ENCODE measurements around the gene AMPH. TPM values are rescaled to one million over a fixed set of nuclear protein-coding genes. Genes with fewer than 3 reads are reported as not detected.
"Not testable (repeated sequence)": the region's sequence is repeated elsewhere in the genome, so short reads cannot be mapped to it uniquely, and the experiment has no call there.

The AMPH gene
- total RNA-seq, 2 donors from 2014 or later: not detected

- H3K4me3 Mint-ChIP-seq: no peak overlapping the region
- H3K27ac Mint-ChIP-seq: no peak overlapping the region
- H3K36me3 Mint-ChIP-seq (ENCODE audit: low read depth): peaks cover 2% of the 10 kb centered on the region
- no peak for ATAC-seq
- no peak for DNase-seq
- H3K9me3 ChIP-seq (ENCODE audit: control insufficient read depth, low read length, poor library complexity, severe bottlenecking): no peaks in the 10 kb centered on the region
- H3K4me1 Mint-ChIP-seq: peaks cover 28% of the 10 kb centered on the region
- peaks cover 17% of the 10 kb centered on the region for H3K27me3 Mint-ChIP-seq
Observed at GRCh38 chr7:38424750-38425463, 206.3 kb downstream of the AMPH start.

- H3K9me3 ChIP-seq (ENCODE audit: control insufficient read depth, low read length, poor library complexity, severe bottlenecking): no peaks in the 10 kb centered on the region
- Mint-ChIP-seq H3K4me3 (no peak overlapping the region), H3K36me3 (ENCODE audit: low read depth) (peaks cover 4% of the 10 kb centered on the region), H3K27ac (no peak overlapping the region), H3K4me1 (peaks cover 3% of the 10 kb centered on the region), H3K27me3 (peaks cover 47% of the 10 kb centered on the region)
- DNase-seq: no peak
- ATAC-seq: no peak
Observed at GRCh38 chr7:38413784-38414183, 217.4 kb downstream of the AMPH start.

- H3K27ac Mint-ChIP-seq: peak overlapping the region; percentile 45
- no peaks in the 10 kb centered on the region for H3K9me3 ChIP-seq (ENCODE audit: control insufficient read depth, low read length, poor library complexity, severe bottlenecking)
- DNase-seq: no peak
- peaks cover 3% of the 10 kb centered on the region for H3K4me1 Mint-ChIP-seq
- H3K36me3 Mint-ChIP-seq (ENCODE audit: low read depth): peaks cover 2% of the 10 kb centered on the region
- no peak for ATAC-seq
- H3K27me3 Mint-ChIP-seq: peaks cover 25% of the 10 kb centered on the region
- no peak overlapping the region for H3K4me3 Mint-ChIP-seq
Observed at GRCh38 chr7:38411404-38411803, 219.8 kb downstream of the AMPH start.

- peaks cover 2% of the 10 kb centered on the region for H3K36me3 Mint-ChIP-seq (ENCODE audit: low read depth)
Observed at GRCh38 chr7:38410056-38410455, 221.1 kb downstream of the AMPH start.

GRCh38 chr7:38409531-38409930, 221.6 kb downstream of the AMPH start:
- peaks cover 15% of the 10 kb centered on the region for H3K27me3 Mint-ChIP-seq
- H3K4me1 Mint-ChIP-seq: peaks cover 3% of the 10 kb centered on the region
- no peak overlapping the region for H3K27ac Mint-ChIP-seq
- H3K4me3 Mint-ChIP-seq: no peak overlapping the region
- H3K36me3 Mint-ChIP-seq (ENCODE audit: low read depth): peaks cover 2% of the 10 kb centered on the region
- peaks cover 4% of the 10 kb centered on the region for H3K9me3 ChIP-seq (ENCODE audit: control insufficient read depth, low read length, poor library complexity, severe bottlenecking)
- DNase-seq (no peak), ATAC-seq (no peak)

More at GRCh38 chr7:38410056-38410455, 221.1 kb downstream of the AMPH start:
- no peak for ATAC-seq
- no peak overlapping the region for H3K27ac Mint-ChIP-seq
- peaks cover 16% of the 10 kb centered on the region for H3K27me3 Mint-ChIP-seq
- H3K4me1 Mint-ChIP-seq: peaks cover 3% of the 10 kb centered on the region
- H3K4me3 Mint-ChIP-seq: no peak overlapping the region
- no peaks in the 10 kb centered on the region for H3K9me3 ChIP-seq (ENCODE audit: control insufficient read depth, low read length, poor library complexity, severe bottlenecking)
- no peak for DNase-seq

GRCh38 chr7:38398725-38399321, 232.3 kb downstream of the AMPH start:
- peaks cover 44% of the 10 kb centered on the region for H3K27me3 Mint-ChIP-seq
- ATAC-seq (peak; percentile 81), DNase-seq (peak; percentile 23 to 46 (median 29))
- peaks cover 16% of the 10 kb centered on the region for H3K4me1 Mint-ChIP-seq
- H3K27ac Mint-ChIP-seq: no peak overlapping the region
- peaks cover 9% of the 10 kb centered on the region for H3K36me3 Mint-ChIP-seq (ENCODE audit: low read depth)
- no peak overlapping the region for H3K4me3 Mint-ChIP-seq
- no peaks in the 10 kb centered on the region for H3K9me3 ChIP-seq (ENCODE audit: control insufficient read depth, low read length, poor library complexity, severe bottlenecking)

GRCh38 chr7:38396852-38397251, 234.3 kb downstream of the AMPH start:
- DNase-seq: no peak
- Mint-ChIP-seq H3K4me1 (peaks cover 16% of the 10 kb centered on the region), H3K27ac (no peak overlapping the region), H3K27me3 (peaks cover 32% of the 10 kb centered on the region), H3K36me3 (ENCODE audit: low read depth) (peaks cover 6% of the 10 kb centered on the region), H3K4me3 (no peak overlapping the region)
- H3K9me3 ChIP-seq (ENCODE audit: control insufficient read depth, low read length, poor library complexity, severe bottlenecking): no peaks in the 10 kb centered on the region
- no peak for ATAC-seq

GRCh38 chr7:38395921-38396552, 235.1 kb downstream of the AMPH start:
- H3K36me3 Mint-ChIP-seq (ENCODE audit: low read depth); ATAC-seq; H3K27ac Mint-ChIP-seq; H3K4me3 Mint-ChIP-seq; H3K9me3 ChIP-seq (ENCODE audit: control insufficient read depth, low read length, poor library complexity, severe bottlenecking); DNase-seq: not testable (repeated sequence)
- peaks cover 13% of the 10 kb centered on the region for H3K4me1 Mint-ChIP-seq
- peaks cover 24% of the 10 kb centered on the region for H3K27me3 Mint-ChIP-seq

- peaks cover 16% of the 10 kb centered on the region for H3K27me3 Mint-ChIP-seq
- ATAC-seq (no peak), DNase-seq (no peak)
- peaks cover 2% of the 10 kb centered on the region for H3K36me3 Mint-ChIP-seq (ENCODE audit: low read depth)
- H3K27ac Mint-ChIP-seq: no peak overlapping the region
- no peak overlapping the region for H3K4me3 Mint-ChIP-seq
- H3K4me1 Mint-ChIP-seq: peaks cover 13% of the 10 kb centered on the region
- H3K9me3 ChIP-seq (ENCODE audit: control insufficient read depth, low read length, poor library complexity, severe bottlenecking): no peaks in the 10 kb centered on the region
Observed at GRCh38 chr7:38394660-38395059, 236.5 kb downstream of the AMPH start.

- H3K9me3 ChIP-seq (ENCODE audit: control insufficient read depth, low read length, poor library complexity, severe bottlenecking): no peaks in the 10 kb centered on the region
- Mint-ChIP-seq H3K27ac (no peak overlapping the region), H3K27me3 (peaks cover 9% of the 10 kb centered on the region), H3K4me3 (no peak overlapping the region), H3K4me1 (peaks cover 9% of the 10 kb centered on the region), H3K36me3 (ENCODE audit: low read depth) (peaks cover 2% of the 10 kb centered on the region)
- DNase-seq (no peak), ATAC-seq (no peak)
Observed at GRCh38 chr7:38393874-38394273, 237.3 kb downstream of the AMPH start.

GRCh38 chr7:38391751-38392150, 239.4 kb downstream of the AMPH start:
- Mint-ChIP-seq H3K27ac (peak overlapping the region; percentile 29), H3K27me3 (peaks cover 4% of the 10 kb centered on the region), H3K36me3 (ENCODE audit: low read depth) (peaks cover 2% of the 10 kb centered on the region), H3K4me1 (no peaks in the 10 kb centered on the region), H3K4me3 (no peak overlapping the region)
- ATAC-seq (no peak), DNase-seq (no peak)
- no peaks in the 10 kb centered on the region for H3K9me3 ChIP-seq (ENCODE audit: control insufficient read depth, low read length, poor library complexity, severe bottlenecking)

GRCh38 chr7:38385682-38386081, 245.5 kb downstream of the AMPH start:
- H3K4me3 Mint-ChIP-seq: no peak overlapping the region

GRCh38 chr7:38383281-38383680, 247.9 kb downstream of the AMPH start:
- Mint-ChIP-seq H3K36me3 (ENCODE audit: low read depth) (peaks cover 5% of the 10 kb centered on the region), H3K27me3 (no peaks in the 10 kb centered on the region), H3K27ac (no peak overlapping the region), H3K4me3 (no peak overlapping the region), H3K4me1 (peaks cover 11% of the 10 kb centered on the region)
- no peaks in the 10 kb centered on the region for H3K9me3 ChIP-seq (ENCODE audit: control insufficient read depth, low read length, poor library complexity, severe bottlenecking)
- DNase-seq (no peak), ATAC-seq (no peak)

More at GRCh38 chr7:38385682-38386081, 245.5 kb downstream of the AMPH start:
- ATAC-seq: no peak
- H3K4me1 Mint-ChIP-seq: no peaks in the 10 kb centered on the region
- no peaks in the 10 kb centered on the region for H3K27me3 Mint-ChIP-seq
- no peaks in the 10 kb centered on the region for H3K9me3 ChIP-seq (ENCODE audit: control insufficient read depth, low read length, poor library complexity, severe bottlenecking)
- no peak overlapping the region for H3K27ac Mint-ChIP-seq
- no peaks in the 10 kb centered on the region for H3K36me3 Mint-ChIP-seq (ENCODE audit: low read depth)
- no peak for DNase-seq

Data from T-helper 17 cell (primary cell).